GM19099 (cell line): ENCODE measurements around the gene CLUH.

Experiments
- POLR2A ChIP-seq: IDR thresholded peaks from 3 replicates; pipeline ENCODE4 v1.6.1; 2011; ENCODE audit warnings: low read depth; ENCODE audit not compliant: insufficient read length; ENCODE audit errors: extremely low read depth

Gene CLUH

DNA sequence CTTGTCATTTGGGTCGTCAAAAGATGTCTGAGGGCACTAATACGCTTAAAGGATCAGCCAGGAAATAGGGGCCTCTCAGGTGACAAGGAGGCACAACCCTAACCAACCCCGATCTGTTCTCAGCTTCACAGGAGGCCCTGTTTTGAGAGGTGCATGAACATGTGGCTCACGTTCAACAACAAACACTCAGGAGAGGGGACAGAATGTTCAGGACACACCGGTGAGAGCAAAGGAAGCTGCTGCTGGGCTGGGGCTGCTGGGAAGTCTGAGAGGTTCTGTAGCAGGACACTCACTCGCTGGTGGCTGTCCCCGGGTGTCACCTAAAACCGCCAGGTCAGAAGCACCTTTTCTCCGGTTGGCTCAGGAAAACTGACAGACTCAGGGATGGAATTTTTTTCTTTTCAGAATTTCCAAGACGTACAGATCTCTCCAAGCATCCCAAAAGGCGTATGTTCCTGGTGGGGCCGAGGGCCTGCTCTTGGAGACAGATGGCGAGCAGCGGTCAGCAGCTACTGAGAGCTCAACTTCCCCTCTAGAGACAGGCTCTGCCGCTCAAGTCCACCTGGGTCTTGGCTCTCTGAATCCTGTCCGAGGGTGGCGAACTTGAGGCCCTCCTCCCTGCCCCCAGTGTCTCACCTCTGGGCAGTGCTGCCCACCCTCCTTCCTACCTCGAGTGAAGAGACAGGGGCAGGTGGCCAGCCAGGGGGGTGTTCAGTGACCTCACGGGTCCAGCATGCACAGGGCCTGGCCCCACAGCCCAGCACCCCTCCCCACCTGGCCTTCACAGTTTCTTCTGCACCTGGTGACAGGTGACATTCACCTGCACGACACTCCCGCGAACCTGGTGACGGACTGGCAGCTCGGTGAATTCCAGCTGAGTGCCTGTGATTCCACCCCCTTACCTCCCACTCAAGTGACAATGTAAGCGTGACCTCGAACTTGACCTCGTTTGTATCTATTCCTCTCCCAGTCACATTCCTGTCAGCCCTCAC is 22.9 kb downstream of the CLUH start:
- no peak for TF ChIP-seq POLR2A

DNA sequence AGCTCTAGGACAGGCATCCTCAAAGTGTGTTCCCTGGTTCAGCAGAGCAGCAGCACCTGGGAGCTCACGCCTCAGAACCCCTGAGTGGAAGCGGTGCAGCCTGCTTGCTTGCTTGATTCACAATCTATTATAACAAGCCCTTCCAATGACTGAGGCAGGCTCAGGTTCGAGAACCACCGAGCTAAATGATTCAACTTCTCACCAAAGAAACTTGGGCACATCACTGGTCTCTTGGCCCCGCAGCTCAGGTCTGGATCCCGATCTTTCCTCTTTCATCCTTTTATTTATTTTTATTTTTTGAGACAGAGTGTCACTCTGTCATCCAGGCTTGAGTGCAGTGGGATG is 24.5 kb downstream of the CLUH start:
- TF ChIP-seq POLR2A: no peak

GRCh38 chr17:2685696-2686095 is 25.9 kb downstream of the CLUH start:
- no peak for TF ChIP-seq POLR2A

DNA sequence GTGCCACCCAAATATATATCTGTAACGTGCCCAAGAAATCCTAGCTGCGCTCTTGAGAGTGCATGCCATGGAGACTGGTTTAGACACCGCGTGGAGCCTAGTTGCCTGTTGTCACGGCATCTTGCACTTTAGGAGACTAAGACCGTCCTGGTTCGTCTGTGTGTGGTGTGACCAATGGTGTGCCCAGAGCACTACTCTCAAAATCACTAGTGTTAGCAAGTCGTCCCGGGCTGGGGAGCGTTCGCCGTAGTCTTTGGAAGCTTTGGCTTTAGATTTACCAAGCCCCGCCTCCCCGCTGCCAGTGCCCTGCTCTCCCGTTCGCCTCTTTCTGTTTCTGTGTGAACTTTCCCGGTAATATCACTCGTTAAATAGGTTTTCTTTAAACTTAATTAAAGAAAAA is 27.0 kb downstream of the CLUH start:
- peak; percentile 5 for TF ChIP-seq POLR2A

GRCh38 chr17:2683912-2684311 is 27.7 kb downstream of the CLUH start:
- TF ChIP-seq POLR2A: peak; percentile 1

- no peak for TF ChIP-seq POLR2A
Observed at GRCh38 chr17:2682176-2682938, 29.2 kb downstream of the CLUH start.

DNA sequence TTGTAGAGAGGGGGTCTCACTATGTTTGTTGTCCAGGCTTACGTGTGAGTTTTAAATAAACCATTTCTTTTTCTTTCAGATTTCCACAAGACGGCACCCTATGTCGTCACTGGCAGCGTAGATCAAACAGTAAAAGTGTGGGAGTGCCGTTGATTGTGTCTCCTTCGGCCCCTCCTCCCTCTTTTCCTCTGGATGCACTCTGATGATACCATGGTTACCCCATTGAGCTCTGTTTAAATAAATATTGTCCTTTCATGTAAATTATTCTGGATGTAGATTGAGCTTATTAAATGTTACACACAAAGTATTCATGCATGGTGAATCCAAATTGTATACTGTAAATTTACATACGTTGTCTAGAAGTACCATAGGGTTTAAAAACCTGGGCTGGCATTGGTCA is 29.9 kb downstream of the CLUH start:
- no peak for TF ChIP-seq POLR2A

- no peak for TF ChIP-seq POLR2A
Observed at GRCh38 chr17:2680961-2681360, 30.6 kb downstream of the CLUH start.

DNA sequence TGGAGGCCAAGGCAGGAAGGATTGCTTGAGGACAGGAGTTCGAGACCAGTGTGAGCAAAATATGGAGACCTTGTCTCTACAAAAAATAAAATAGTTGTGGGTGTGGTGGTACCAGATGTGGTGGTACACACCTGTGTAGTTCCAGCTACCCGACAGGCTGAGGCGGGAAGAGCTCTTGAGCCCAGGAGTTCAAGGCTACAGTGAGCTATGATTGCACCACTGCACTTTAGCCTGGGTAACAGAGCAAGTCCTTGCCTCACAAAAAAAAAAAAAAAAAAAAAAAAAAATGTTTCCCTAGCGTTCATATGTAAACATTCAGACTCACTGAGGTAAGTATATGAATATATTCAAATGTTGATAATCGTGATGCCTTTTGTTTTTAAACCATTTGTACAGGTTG is 39.5 kb downstream of the CLUH start:
- TF ChIP-seq POLR2A: no peak

GRCh38 chr17:2656283-2656682 is 55.3 kb downstream of the CLUH start:
- no peak for TF ChIP-seq POLR2A

DNA sequence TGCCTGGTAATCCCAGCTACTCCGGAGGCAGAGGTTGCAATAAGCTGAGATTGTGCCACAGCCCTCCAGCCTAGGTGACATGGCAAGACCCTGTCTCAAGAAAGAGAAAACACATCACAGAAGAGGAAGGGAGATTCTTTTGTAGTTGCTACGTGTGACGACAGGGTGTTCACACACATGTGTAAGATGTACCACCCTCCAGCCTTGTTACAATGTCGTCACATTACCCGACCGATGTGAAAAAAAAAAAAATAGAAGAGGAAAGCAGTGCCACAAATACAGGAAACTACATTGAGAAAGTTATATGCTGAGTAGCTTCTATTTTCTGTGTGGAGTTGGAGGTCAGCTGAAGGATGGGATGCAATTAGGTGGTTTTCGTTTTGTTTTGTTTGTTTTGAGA is 56.0 kb downstream of the CLUH start:
- TF ChIP-seq POLR2A: no peak

DNA sequence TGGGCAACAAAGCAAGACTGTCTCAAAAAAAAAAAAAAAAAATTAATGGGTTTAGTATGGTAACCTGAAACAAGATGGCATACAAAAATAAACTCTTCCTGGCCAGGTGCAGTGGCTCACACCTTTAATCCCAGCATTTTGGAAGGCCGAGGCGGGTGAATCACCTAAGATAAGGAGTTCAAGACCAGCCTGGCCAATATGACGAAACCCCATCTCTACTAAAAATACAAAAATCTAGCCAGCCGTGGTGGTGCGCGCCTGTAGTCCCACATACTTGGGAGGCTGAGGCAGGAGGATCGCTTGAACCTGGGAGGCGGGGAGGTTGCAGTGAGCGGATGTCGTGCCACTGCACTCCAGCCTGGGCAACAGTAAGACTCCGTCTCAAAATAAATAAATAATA is 62.4 kb downstream of the CLUH start:
- no peak for TF ChIP-seq POLR2A

GRCh38 chr17:2647957-2648356 is 63.6 kb downstream of the CLUH start:
- TF ChIP-seq POLR2A: no peak

GRCh38 chr17:2644971-2645370 is 66.6 kb downstream of the CLUH start:
- no peak for TF ChIP-seq POLR2A
